HFFc6 (cell line): ENCODE measurements around the gene EMC8. TPM values are rescaled to one million over a fixed set of nuclear protein-coding genes. Genes with fewer than 3 reads are reported as not detected.
A peak's percentile ranks its signal among the peaks of the same experiment; 100 is the strongest.

Source experiments
- DNase-seq: peaks from one replicate; pipeline ENCODE4 v3.0.0-alpha.2; 2018
- H3K27ac Mint-ChIP-seq: 2 replicates; pipeline ENCODE4 v1.8.0; 2020; ENCODE audit warnings: mild to moderate bottlenecking, mixed read lengths
- H3K27me3 Mint-ChIP-seq: 2 replicates; pipeline ENCODE4 v1.8.0; 2021; ENCODE audit warnings: mild to moderate bottlenecking, moderate library complexity, mixed read lengths; ENCODE audit not compliant: insufficient read depth
- H3K36me3 Mint-ChIP-seq: 2 replicates; pipeline ENCODE4 v1.8.0; 2021; ENCODE audit warnings: low read depth, mixed read lengths
- H3K4me1 Mint-ChIP-seq: 2 replicates; pipeline ENCODE4 v1.8.0; 2020; ENCODE audit warnings: low read depth, mixed read lengths
- H3K4me3 Mint-ChIP-seq: 2 replicates; pipeline ENCODE4 v1.8.0; 2020; ENCODE audit warnings: mild to moderate bottlenecking, moderate library complexity, mixed read lengths
- H3K9me3 Mint-ChIP-seq: 2 replicates; pipeline ENCODE4 v1.8.0; 2020; ENCODE audit warnings: mild to moderate bottlenecking, mixed read lengths
- CTCF ChIP-seq: fragments of 200-600 bp; sonication (generic); IDR thresholded peaks from 2 replicates; pipeline ENCODE4 v1.5.0; 2021; ENCODE audit warnings: antibody characterized with exemption, mild to moderate bottlenecking
- total RNA-seq, 6 experiments: library from RNA; stranded (reverse); fragmentation: NEBNext Ultra II Directional; extraction: Animal tissue kit (Norgen Biotek cat#: 25700); gene quantifications; 2 replicates in 1 of 6; 3 replicates in 5 of 6; pipeline ENCODE4 v1.2.3, GENCODE V29; 2021

The EMC8 gene
- total RNA-seq, 6 experiments from 2014 or later = 31.7 to 38.4 (median 36.6) TPM

DNA sequence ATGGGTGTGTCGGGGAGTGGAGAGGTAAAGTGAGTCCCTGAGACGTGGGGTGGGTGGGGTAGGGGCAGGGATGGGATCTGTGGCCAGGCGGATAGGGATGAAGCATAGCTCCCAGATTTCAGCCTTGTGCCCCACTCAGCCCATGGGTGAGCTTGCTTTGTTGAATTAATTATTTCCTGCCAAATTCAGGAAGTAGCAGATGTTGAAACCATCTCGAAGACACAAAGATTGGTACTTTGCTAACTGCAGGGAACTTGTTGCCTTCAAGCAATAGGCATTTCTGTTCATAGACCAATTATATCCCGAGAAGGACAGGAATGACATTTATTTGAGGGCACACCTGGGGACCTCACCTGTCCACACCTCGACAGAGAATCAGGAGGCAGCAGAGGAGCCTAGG is 37.5 kb downstream of the EMC8 start:
- no peaks in the 10 kb centered on the region for H3K9me3 Mint-ChIP-seq
- no peak overlapping the region for H3K4me3 Mint-ChIP-seq
- H3K4me1 Mint-ChIP-seq = peaks cover 30% of the 10 kb centered on the region
- no peak for DNase-seq
- no peak overlapping the region for H3K27ac Mint-ChIP-seq
- TF ChIP-seq CTCF = no peak
- no peaks in the 10 kb centered on the region for H3K36me3 Mint-ChIP-seq
- peaks cover 2% of the 10 kb centered on the region; the same call in 1 of the 2 replicates for H3K27me3 Mint-ChIP-seq

DNA sequence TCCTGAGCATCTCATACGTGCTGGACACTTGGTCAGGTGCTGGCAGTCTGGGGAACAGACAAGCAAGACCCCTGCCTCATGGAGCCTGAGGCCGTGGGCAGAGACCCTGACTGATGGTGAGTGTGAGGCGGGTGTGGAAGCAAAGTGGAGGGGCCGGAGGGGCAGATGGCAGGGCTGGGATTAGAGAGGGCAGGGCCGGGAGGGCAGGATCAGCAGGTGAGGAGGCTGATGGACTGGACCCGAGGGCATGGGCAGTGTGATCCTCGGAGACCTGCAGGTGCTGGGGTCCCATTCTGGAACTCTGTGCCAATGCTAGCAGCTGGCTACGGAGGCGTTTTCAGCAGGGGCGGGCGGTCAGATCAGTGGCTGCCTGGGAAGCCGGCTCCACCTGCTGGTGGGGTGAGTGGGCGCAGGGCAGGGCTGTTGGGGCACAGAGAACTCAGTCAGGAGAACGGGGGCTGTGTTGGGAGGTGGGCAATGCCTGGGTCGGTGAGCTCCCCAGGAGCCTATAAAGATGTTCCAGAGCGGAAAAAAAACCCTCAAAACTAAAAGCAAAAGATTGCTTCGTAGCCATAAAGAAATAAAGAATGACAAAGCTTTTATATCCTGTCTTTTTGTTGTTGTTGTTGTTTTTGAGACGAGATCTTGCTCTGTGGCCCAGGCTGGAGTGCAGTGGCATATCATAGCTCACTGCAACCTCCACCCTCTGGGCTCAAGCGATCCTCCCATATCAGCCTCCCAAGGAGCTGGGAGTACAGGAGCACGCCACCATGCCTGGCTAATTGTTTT is 39.5 kb downstream of the EMC8 start:
- Mint-ChIP-seq H3K27ac (no peak overlapping the region), H3K36me3 (no peaks in the 10 kb centered on the region), H3K27me3 (peaks cover 2% of the 10 kb centered on the region; the same call in 1 of the 2 replicates), H3K4me1 (peaks cover 25% of the 10 kb centered on the region), H3K9me3 (no peaks in the 10 kb centered on the region), H3K4me3 (no peak overlapping the region)
- DNase-seq = no peak
- TF ChIP-seq CTCF = peak; percentile 70

- no peak overlapping the region for H3K27ac Mint-ChIP-seq
- peaks cover 25% of the 10 kb centered on the region for H3K4me1 Mint-ChIP-seq
- no peaks in the 10 kb centered on the region for H3K36me3 Mint-ChIP-seq
- TF ChIP-seq CTCF = no peak
- peaks cover 2% of the 10 kb centered on the region; the same call in 1 of the 2 replicates for H3K27me3 Mint-ChIP-seq
- H3K9me3 Mint-ChIP-seq = no peaks in the 10 kb centered on the region
- H3K4me3 Mint-ChIP-seq = no peak overlapping the region
- no peak for DNase-seq
Measured at GRCh38 chr16:85759136-85759535, 40.2 kb downstream of the EMC8 start.

DNA sequence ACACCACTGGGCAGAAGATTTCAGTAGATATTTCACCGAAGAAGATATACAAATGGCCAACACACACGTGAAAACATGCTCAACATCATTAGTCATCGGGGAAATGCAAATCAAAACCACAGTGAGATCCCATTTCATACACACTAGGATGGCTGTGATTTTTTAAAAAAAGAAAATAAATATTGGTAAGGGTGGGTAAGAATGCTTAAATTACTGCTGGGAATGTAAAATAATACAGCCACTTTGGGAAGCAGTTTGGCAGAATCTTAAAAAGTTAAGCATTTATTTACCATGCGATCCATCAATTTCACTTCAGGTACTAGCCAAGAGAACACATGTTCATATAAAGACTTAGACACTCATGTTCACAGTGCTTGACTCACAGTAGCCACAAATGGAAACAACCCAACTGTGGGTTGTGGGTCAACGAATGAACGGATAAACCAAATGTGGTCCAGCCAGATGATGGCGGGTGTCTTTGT is 42.0 kb downstream of the EMC8 start:
- no peak for TF ChIP-seq CTCF
- H3K27ac Mint-ChIP-seq = peak overlapping the region; percentile 69
- peak; percentile 62 for DNase-seq
- peaks cover 36% of the 10 kb centered on the region for H3K4me1 Mint-ChIP-seq
- H3K9me3 Mint-ChIP-seq = no peaks in the 10 kb centered on the region
- H3K4me3 Mint-ChIP-seq = peak overlapping the region; percentile 52
- no peaks in the 10 kb centered on the region for H3K36me3 Mint-ChIP-seq
- H3K27me3 Mint-ChIP-seq = peaks cover 2% of the 10 kb centered on the region; the same call in 1 of the 2 replicates

DNA sequence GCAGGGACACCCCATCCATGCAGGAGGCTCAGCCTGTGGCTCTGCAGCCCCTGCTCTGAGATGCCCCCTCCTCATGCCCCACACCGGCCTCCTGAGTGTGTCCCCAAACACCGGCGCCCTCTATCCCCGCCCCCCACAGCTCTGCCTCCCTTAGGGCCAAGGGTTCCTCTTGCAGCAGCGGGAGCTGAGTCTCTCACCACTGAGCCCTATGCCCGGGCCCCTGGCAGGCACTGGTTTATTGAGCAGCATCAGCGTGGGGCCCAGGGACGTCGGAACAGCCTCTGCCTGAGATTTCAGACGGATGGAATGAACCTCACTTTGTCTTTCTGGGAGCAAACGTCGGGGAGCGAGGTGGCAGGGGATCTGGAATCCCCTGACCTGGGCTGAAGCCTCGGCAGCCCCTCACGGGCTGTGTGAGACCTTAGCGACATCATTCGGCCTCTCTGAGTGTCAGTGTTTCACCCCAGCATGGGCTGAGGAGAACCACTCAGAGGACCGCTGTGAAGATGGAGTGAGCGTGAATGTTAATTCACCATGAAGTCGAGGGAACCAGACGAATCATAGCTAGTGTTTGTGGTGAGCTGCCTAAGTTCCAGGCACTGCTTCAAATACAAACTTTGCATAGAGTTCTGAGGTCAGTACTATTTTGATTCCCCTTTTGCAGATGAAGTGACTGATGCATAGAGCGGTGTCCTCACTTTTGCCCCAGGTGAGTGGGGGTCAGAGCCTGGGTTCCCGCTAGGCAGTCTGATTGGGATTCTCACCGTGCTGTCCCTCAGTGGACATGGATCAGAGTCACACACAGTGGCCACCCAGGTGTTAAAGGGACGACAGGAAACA is 43.2 kb downstream of the EMC8 start:
- H3K9me3 Mint-ChIP-seq = no peaks in the 10 kb centered on the region
- DNase-seq = no peak
- peak overlapping the region; percentile 52; the same call in 1 of the 2 replicates for H3K4me3 Mint-ChIP-seq
- H3K27me3 Mint-ChIP-seq = peaks cover 2% of the 10 kb centered on the region; the same call in 1 of the 2 replicates
- H3K4me1 Mint-ChIP-seq = peaks cover 44% of the 10 kb centered on the region
- TF ChIP-seq CTCF = no peak
- H3K36me3 Mint-ChIP-seq = no peaks in the 10 kb centered on the region
- peak overlapping the region; percentile 69; the same call in 1 of the 2 replicates for H3K27ac Mint-ChIP-seq
